NCI-H524 (cell line): ENCODE results near the gene KIAA1614.
A peak's percentile ranks its signal among the peaks of the same experiment; 100 is the strongest.

Source experiments
- DNase-seq, 2 experiments: peaks; one replicate each; lab custom pipeline; 2025; lab: John Stamatoyannopoulos, UW

The KIAA1614 gene

GRCh38 chr1:180908074-180908765 is 4.5 kb upstream of the KIAA1614 start:
- no peak for DNase-seq

- no peak for DNase-seq
Measured at GRCh38 chr1:180909005-180909414, 3.7 kb upstream of the KIAA1614 start.

GRCh38 chr1:180909462-180909976 is 3.2 kb upstream of the KIAA1614 start:
- DNase-seq = no peak

- DNase-seq = no peak
Measured at GRCh38 chr1:180911640-180912191, 981 bp upstream of the KIAA1614 start.

GRCh38 chr1:180912211-180912800 is 391 bp upstream of the KIAA1614 start:
- DNase-seq = no peak

- no peak for DNase-seq
Measured at GRCh38 chr1:180915426-180915965, 2.8 kb downstream of the KIAA1614 start.

- DNase-seq = no peak
Measured at GRCh38 chr1:180916012-180916770, 3.5 kb downstream of the KIAA1614 start.

- DNase-seq = no peak
Measured at GRCh38 chr1:180916771-180917170, 4.1 kb downstream of the KIAA1614 start.

- peak in 1 of 2 experiments; percentile 49 for DNase-seq
Measured at GRCh38 chr1:180917306-180918065, 4.8 kb downstream of the KIAA1614 start.

GRCh38 chr1:180918519-180918918 is 5.8 kb downstream of the KIAA1614 start:
- no peak for DNase-seq

- no peak for DNase-seq
Measured at GRCh38 chr1:180919183-180919700, 6.5 kb downstream of the KIAA1614 start.

- DNase-seq = no peak
Measured at GRCh38 chr1:180920193-180920592, 7.5 kb downstream of the KIAA1614 start.

GRCh38 chr1:180920702-180921101 is 8.0 kb downstream of the KIAA1614 start:
- no peak for DNase-seq

GRCh38 chr1:180921386-180921785 is 8.7 kb downstream of the KIAA1614 start:
- no peak for DNase-seq

- no peak for DNase-seq
Measured at GRCh38 chr1:180921891-180922630, 9.4 kb downstream of the KIAA1614 start.

- DNase-seq = peak in 1 of 2 experiments; percentile 32
Measured at GRCh38 chr1:180922631-180923015, 9.9 kb downstream of the KIAA1614 start.

- peak; percentile 15 to 62 for DNase-seq
Measured at GRCh38 chr1:180923021-180923841, 10.5 kb downstream of the KIAA1614 start.

- DNase-seq = no peak
Measured at GRCh38 chr1:180923887-180924286, 11.2 kb downstream of the KIAA1614 start.

- DNase-seq = no peak
Measured at GRCh38 chr1:180924939-180925338, 12.2 kb downstream of the KIAA1614 start.
